Measurements from ENCODE around the gene ADCY6. TPM values are rescaled to one million over a fixed set of nuclear protein-coding genes. Genes with fewer than 3 reads are reported as not detected.

ADCY6 gene
- total and polyA plus RNA-seq, 8 donors: 12.9 to 53.4 (median 21.6) TPM

DNA sequence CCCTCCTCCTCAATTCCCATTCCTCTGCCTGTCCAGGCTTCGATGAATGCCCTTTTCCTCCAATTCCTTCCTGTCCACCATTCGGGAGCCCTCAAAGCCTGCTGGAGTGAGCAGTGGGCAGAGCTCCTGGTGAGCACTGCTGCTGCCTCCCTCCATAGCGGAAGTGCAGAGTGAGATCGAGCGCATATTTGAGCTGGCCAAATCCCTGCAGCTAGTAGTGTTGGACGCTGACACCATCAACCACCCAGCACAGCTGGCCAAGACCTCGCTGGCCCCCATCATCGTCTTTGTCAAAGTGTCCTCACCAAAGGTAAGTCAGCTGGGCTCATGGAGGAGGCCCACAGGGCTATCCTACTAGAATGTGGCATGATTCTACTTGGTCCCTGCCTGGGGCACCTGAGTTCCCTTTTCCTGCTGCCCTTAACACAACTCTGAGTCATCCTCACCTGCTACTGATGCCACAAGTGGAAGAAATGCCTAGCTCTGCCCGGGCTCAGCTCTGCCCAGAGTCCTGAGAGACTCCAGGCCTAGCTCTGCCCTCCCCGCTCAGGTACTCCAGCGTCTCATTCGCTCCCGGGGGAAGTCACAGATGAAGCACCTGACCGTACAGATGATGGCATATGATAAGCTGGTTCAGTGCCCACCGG, 37.4 kb upstream of the ADCY6 start:
- WGBS, 2 donors: 79 to 85% methylated on average over 15 of the region's 15 CpGs
- intact Hi-C loops (cut with DNase I): no loop called here
- DNase-seq (no peak), ATAC-seq (no peak), FAIRE-seq (no peak)
- H3K4me1 ChIP-seq: no peaks in the 10 kb centered on the region
- H3K27me3 ChIP-seq: no peaks in the 10 kb centered on the region
- TF ChIP-seq, protein P1, sequence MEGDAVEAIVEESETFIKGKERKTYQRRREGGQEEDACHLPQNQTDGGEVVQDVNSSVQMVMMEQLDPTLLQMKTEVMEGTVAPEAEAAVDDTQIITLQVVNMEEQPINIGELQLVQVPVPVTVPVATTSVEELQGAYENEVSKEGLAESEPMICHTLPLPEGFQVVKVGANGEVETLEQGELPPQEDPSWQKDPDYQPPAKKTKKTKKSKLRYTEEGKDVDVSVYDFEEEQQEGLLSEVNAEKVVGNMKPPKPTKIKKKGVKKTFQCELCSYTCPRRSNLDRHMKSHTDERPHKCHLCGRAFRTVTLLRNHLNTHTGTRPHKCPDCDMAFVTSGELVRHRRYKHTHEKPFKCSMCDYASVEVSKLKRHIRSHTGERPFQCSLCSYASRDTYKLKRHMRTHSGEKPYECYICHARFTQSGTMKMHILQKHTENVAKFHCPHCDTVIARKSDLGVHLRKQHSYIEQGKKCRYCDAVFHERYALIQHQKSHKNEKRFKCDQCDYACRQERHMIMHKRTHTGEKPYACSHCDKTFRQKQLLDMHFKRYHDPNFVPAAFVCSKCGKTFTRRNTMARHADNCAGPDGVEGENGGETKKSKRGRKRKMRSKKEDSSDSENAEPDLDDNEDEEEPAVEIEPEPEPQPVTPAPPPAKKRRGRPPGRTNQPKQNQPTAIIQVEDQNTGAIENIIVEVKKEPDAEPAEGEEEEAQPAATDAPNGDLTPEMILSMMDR (IDR thresholded peaks at IDR 0.05): no peak
- no peak overlapping the region for H3K27ac ChIP-seq
- H3K9me3 ChIP-seq: no peaks in the 10 kb centered on the region
- H3K4me3 ChIP-seq: no peak overlapping the region
- H3K36me3 ChIP-seq: peaks cover 0 to 20% (median 15%) of the 10 kb centered on the region in 3 donors

DNA sequence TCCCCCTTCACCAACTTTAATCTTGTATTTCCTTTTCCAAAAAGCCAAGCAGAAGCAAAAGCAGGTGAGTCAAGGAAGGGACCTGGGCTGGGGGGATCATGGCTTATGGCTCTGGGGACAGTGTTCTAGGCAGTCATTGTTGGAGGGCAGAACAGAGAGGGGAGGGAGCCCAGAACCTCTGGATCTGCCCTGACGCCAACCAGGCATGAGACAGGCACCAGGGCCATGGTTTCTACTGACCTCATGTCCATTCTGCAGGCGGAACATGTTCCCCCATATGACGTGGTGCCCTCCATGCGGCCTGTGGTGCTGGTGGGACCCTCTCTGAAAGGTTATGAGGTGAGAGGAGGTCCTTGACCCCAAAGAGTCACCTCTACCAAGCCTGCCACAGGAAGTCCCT, 36.0 kb upstream of the ADCY6 start:
- intact Hi-C loops (cut with DNase I): no loop called here
- no peaks in the 10 kb centered on the region for H3K4me1 ChIP-seq
- FAIRE-seq: no peak

DNA sequence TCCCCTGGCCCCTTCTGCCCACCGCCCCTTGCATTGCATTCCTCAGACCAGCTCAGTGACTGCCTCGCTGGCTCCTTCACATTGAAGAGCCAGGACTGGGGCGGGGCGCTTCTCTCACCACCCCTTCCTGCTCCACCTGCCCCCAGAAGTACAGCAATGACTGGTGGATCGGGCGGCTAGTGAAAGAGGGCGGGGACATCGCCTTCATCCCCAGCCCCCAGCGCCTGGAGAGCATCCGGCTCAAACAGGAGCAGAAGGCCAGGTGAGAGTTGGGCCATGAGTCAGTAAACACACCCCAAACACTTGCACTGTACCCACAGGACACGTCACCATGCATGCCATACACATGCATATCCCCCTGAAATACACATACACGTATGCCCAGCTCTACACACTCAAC, 35.2 kb upstream of the ADCY6 start:
- Histone ChIP-seq H3K36me3 (no peaks in the 10 kb centered on the region), H3K27ac (no peak overlapping the region), H3K27me3 (no peaks in the 10 kb centered on the region), H3K4me3 (no peak overlapping the region), H3K9me3 (no peaks in the 10 kb centered on the region), H3K4me1 (no peaks in the 10 kb centered on the region)
- TF ChIP-seq, protein P1 (IDR thresholded peaks at IDR 0.05): no peak
- FAIRE-seq: no peak
- 79 to 84% methylated on average over 12 of the region's 12 CpGs for WGBS, 2 donors
- no peak for DNase-seq
- intact Hi-C loops (cut with DNase I): no loop called here
- no peak for ATAC-seq

More for the DNA sequence above, 36.0 kb upstream of the ADCY6 start:
- Histone ChIP-seq H3K27me3 (no peaks in the 10 kb centered on the region), H3K36me3 (peaks cover 0 to 6% (median 3%) of the 10 kb centered on the region in 3 donors), H3K9me3 (no peaks in the 10 kb centered on the region), H3K27ac (no peak overlapping the region), H3K4me3 (no peak overlapping the region)
- DNase-seq (no peak), ATAC-seq (no peak)
- 80 to 89% methylated on average over 4 of the region's 4 CpGs for WGBS, 2 donors
- TF ChIP-seq, protein P1 (IDR thresholded peaks at IDR 0.05): no peak

DNA sequence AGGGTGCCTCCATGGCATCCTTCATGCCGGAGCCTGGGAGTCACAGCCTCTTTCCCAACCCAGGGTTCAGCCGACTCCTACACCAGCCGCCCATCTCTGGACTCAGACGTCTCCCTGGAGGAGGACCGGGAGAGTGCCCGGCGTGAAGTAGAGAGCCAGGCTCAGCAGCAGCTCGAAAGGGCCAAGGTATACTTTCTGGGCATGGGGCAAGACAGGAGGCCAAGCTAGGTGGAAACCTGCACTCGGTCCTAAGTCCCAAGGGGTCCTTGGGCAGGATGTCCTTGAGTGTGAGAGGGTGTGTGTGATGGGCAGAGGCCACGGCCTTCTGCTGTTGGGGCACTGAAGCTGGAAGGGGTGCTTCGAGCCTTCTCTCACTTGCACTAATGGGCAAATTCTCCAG, 34.4 kb upstream of the ADCY6 start:
- intact Hi-C loops (cut with DNase I): no loop called here
- H3K4me1 ChIP-seq: no peaks in the 10 kb centered on the region
- H3K36me3 ChIP-seq: no peaks in the 10 kb centered on the region
- H3K27me3 ChIP-seq: no peaks in the 10 kb centered on the region
- no peak for FAIRE-seq
- DNase-seq: no peak
- WGBS, 2 donors: 75 to 85% methylated on average over 11 of the region's 11 CpGs
- TF ChIP-seq, protein P1 (IDR thresholded peaks at IDR 0.05): no peak
- H3K9me3 ChIP-seq: no peaks in the 10 kb centered on the region
- H3K27ac ChIP-seq: no peak overlapping the region
- ATAC-seq: no peak
- H3K4me3 ChIP-seq: no peak overlapping the region

DNA sequence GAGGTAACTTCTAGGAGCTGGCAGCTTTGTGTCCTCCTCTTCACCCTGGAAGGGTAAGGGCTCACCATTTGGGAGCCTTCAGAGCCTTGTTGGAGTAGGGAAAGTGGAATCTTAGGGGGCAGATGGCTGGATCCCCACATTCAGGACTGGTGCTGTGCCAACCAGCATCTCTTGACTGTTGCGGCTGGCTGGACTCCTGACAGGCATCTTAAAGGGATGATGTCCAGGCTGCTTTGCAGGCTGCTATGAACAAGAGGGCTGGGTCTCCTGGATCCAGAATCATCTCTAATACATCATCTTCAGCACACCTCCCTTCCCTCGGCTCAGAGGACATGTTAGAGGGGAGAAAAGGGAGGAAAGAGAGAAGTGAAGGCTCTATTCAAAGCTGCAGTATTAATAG, 33.8 kb upstream of the ADCY6 start:
- WGBS, 2 donors: 44 to 48% methylated on average over 2 of the region's 2 CpGs
- TF ChIP-seq, protein P1 (IDR thresholded peaks at IDR 0.05): no peak
- H3K4me1 ChIP-seq: peaks cover 0 to 2% (median 0%) of the 10 kb centered on the region in 3 donors
- no peak overlapping the region for H3K4me3 ChIP-seq
- intact Hi-C loops (cut with DNase I): no loop called here
- no peak for DNase-seq
- ATAC-seq: no peak
- H3K27ac ChIP-seq: no peak overlapping the region
- no peak for FAIRE-seq
- H3K9me3 ChIP-seq: no peaks in the 10 kb centered on the region
- H3K27me3 ChIP-seq: no peaks in the 10 kb centered on the region
- no peaks in the 10 kb centered on the region for H3K36me3 ChIP-seq

All from pancreas (tissue), 10 donors.